NOMO-1 (cell line): Measurements from ENCODE around the gene SLC25A40.

Source experiments
- DNase-seq, 2 experiments: peaks; one replicate each; lab custom pipeline; 2025; ENCODE audit not compliant: unreplicated experiment in 2 of 2; lab: John Stamatoyannopoulos, UW

SLC25A40 gene

GRCh38 chr7:87785368-87785995 lies 90.7 kb downstream of the SLC25A40 start:
- DNase-seq = no peak

GRCh38 chr7:87784424-87784823 lies 91.7 kb downstream of the SLC25A40 start:
- no peak for DNase-seq
